Ecto neural progenitor cell (in vitro differentiated cells): ENCODE data around the gene RASA3.
"Not testable (repeated sequence)": the region's sequence is repeated elsewhere in the genome, so short reads cannot be mapped to it uniquely, and the experiment has no call there.

Experiments used
- DNase-seq: peaks from one replicate; pipeline ENCODE4 v3.0.0-alpha.2; 2018; ENCODE audit warnings: low spot score

The RASA3 gene

DNA sequence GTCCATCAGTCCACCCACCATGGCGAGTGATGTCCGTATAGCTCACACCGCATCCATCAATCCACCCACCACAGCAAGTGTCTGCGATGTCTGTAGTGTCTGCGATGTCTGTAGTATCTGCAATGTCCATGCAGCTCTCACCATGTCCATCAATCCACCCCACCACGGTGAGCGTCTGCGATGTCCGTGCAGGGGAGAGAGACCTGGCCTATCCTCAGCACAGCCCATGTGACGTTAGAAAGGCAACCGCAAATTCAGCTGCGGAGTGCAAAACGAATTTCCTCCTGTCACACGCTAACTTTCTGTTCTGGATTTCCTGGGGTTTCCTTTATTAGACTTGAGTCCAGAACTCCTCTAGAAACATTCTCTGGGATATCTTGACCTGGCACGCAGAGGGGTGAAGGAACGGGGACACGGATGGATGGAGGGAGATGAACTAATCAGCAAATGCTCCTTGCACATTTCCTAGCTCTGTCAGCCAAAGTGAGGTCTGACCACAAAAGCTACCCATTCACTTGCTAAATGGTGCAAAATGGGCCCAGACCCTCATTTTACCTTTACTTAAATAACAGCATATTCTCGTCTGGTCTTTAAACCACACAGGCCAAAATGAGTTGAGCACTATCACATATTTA lies 18.3 kb downstream of the RASA3 start:
- no peak for DNase-seq

DNA sequence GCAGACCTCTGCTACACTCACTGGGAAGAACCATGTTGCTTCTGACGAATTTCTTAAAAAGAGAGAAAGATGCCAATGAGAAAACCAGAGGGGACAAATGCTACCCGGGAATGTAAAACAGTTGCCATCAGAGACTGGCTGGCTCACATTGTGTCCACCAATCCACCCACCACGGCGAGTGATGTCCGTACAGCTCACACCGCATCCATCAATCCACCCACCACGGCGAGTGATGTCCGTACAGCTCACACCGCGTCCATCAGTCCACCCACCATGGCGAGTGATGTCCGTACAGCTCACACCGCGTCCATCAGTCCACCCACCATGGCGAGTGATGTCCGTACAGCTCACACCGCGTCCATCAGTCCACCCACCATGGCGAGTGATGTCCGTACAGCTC lies 19.0 kb downstream of the RASA3 start:
- not testable (repeated sequence) for DNase-seq

DNA sequence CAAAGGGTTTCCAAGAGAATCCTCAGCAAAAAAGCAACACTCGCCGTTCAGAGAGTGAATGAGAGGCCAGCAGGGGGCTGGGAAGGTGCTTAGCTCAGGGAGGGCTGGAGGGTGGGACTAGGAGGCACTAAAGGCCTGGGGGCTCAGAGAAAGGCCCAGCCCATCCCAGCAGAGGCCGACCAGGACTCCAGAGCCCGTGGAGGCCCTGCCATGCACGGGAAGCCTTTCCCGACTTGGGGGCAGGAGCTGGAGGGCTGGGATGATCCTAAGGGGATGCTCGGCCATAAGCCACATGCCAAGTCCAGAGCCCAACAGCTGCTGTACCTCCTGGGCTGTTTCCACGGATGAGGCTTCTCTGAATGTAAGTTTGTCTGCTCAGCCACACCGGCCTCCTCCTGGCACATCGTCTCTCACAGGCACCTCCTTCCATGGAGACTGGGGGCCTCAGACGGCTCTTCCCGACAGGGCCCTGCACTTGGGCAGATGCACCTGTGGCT lies 19.5 kb downstream of the RASA3 start:
- no peak for DNase-seq

DNA sequence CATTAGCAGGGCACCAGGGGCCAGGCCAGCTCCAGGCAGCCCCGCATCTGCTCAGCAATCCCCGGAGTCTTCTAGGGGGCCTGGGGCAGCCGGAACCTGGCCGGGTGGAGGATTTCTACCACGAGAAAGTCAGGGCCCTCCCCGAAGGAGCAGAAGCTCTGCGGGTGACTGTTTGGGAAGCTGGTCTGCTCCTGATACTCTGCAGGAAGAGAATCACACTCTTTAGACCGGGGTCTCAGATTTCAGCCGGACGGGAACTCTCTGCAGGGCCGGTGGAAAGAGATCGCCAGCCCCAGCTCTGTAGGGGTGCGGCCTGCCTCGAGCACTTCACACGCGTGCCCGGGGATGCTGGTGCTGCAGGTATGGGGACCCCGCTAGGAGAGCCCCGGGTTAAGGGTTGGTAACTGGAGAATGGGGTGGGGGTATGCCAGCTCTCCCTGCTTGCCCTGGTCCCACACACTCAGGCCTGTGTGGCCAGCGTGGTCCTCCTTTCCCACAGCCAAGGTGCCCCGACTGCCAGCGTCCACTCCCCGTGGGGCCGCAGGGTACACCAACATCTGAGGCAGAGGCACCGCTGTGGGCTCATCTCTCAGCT lies 20.1 kb downstream of the RASA3 start:
- DNase-seq, result no peak

DNA sequence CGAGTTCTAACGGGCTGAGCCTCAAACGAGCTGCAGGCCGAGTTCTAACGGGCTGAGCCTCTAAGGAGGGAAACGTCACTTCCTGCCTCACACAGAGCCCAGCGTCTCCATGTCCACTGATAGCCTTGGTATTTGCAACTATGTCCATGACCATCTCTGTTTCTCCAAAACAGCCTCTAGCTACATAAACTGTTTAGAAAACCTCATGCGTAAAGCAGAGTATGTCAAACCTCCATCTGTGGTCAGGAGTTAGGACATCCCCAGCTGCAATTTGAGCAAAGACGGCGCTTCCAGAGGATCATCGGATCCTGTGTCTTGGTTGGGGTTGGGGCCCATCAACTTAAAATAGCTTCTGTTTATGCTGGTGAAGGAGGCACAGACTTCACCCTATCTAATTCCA lies 20.8 kb downstream of the RASA3 start:
- DNase-seq, result no peak

DNA sequence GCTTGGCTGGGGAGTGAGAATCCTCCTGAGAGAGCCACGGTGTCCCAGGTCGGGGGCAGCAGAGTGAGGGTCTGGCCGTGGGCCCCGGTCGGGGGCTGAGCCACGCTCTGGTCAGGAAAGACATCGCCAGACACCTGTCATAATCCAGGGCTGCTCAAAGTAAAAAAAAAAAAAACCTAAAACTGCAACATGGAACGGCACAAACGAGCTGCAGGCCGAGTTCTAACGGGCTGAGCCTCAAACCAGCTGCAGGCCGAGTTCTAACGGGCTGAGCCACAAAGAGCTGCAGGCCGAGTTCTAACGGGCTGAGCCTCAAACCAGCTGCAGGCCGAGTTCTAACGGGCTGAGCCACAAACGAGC lies 21.6 kb downstream of the RASA3 start:
- not testable (repeated sequence) for DNase-seq

DNA sequence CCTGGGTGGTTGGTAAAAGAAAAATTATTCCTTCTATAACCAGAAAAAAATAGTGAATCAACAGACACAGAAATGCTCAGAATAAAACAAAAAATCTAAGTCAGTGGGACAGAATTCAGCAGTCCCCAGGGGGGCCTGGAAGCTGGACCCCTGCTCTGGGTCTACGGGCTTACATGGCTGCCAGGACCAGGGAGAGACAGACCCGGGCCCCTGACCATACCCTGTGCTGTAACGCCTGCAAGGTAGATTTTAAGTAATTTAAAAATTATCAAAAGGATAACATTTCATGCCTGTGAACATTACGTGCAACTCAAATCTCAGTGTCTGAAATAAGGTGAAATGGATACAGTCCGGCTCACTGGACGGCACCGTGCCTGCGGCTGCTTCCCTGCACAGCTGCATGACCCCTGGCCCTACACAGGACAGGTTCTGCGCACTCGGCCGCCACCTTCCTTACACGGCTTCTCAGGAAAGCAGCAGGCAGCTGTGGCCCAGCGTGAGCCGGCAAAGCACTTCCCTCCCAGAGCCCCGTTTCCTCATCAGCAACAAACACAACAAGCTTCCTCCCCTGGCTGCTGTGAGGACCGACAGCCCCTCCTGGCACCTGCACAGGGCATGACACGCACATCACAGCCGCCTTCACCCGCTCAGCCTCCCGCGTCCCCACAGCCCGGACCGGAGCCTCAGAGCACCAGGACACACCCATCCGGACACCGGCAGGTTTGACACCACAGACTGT lies 22.2 kb downstream of the RASA3 start:
- peak; percentile 53 for DNase-seq

DNA sequence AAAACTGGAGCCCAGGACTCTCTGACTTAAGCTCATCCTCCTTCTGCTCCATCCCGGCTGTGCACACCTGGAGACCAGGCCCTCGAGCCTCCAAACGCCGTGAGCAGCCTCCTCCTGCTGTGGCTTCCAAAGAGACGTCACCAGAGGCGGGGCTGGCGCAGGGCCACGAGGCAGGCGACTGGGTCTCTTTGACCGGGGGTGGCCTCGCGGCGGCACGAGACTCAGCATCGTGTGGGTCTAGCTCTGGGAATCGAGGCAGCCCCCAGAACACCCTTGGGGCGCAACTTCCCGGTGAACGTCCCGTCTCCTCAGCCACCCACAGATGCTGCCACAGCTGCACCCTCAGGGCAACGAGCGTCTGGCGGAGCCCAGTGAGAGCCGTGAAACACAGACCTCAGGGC lies 22.8 kb downstream of the RASA3 start:
- peak; percentile 55 for DNase-seq

DNA sequence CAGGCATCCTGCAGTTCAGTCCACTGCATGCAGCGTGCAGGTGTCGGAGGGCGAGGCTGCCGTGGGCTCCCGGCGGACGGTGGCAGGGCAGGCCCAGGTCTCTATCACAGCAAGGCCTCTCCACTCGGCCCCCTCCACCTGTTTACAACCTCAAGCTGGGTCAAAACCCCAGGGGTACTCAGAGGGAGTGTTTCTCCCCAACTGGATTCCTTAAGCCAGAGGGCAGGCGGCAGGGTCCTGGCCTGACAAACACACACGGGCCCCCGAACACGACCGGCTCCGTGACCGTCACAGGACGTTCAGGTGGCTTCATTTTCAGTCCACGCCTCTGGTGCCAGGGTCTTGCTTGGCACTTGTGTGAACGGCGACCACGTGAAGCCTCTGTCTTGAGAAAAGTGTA lies 23.5 kb downstream of the RASA3 start:
- DNase-seq, result no peak

DNA sequence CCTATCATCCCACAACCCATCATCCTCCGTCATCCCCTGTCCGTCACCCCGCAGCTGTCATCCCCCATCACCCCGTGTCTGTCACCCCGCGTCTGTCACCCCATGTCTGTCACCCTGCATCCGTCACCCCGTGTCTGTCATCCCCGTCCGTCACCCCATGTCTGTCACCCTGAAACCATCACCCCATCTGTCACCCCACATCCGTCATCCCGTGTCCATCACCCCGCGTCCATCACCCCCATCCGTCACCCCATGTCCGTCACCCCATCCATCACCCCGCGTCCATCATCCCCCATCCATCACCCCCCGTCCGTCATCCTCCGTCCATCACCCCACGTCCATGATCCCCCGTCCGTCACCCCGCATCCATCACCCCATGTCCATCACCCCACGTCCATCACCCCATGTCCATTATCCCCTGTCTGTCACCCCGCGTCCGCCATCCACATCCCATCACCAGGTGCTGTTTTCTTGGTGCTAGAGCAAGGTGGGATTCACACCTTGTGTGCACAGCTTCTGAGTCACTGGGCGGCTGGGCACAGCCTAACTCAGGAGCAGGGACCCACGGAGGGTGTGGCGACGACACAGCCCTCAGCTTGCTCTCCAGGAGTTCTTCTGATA lies 24.2 kb downstream of the RASA3 start:
- no peak for DNase-seq

DNA sequence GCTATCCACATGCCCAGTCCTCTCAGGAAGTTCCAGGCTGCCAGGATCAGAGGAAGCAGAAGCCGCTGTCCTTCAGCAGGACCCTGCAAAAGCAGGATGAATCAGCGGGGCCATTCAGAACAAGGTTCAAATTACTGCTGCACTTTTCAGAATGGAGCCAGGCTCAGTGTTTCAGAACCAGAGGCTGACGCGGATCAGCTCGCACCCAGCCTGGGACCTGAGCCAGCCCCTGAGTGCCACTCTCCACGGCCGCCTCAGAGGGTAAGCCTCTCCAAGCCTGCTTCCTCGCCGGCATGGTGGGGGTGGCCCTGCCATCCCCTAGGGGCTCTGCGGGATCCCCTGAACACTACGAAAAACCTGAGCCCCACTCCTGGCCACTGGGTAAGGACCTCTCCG lies 24.7 kb downstream of the RASA3 start:
- no peak for DNase-seq

DNA sequence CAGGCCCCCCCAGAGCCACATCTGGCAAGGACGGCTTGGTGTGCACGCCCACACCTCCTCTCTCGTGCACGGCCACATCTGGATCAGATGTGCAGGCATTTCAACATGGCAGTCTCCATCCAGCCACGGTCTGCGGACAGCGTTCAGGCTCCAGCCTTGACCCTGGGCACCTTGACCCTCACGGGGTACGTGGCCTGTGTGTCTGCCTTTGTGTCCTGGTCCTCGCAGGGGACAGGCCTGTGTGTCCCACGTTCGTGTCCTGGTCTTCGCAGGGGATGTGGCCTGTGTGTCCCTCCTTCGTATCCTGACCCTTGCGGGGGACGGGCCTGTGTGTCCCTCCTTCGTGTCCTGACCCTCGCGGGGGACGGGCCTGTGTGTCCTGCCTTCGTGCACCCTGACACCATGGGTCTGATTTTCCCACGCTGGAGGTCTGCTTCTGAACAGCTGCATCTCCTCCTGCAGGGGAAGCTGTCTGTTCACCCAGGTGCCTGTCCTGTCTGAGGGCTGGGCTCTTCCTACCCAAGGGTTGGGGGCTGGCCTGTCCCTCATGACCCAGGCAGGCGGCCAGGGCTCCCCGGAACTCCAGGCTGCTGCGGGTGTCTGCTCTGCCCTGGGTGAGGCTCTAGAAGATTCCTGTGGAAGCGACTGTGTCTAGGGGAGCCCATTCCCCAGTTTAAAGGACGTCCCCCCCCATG lies 25.3 kb downstream of the RASA3 start:
- no peak for DNase-seq

DNA sequence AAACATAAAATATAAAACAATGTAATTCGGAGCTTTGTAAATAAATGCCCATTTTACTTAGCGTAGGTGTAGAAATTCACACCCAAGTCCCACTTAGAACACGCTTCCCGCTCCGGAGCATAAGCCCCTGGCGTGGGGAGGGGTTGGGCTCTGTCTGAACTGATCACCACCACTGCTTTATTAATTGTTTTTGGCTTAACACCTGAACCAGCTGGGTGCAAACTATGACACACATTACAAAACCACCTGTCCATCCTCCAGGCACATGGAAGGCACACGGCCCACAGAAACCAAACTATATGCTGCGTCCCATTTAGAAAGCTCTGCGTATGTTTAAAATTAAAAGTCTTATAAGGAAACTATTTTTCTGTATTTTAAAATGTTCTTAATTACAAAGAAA lies 25.9 kb downstream of the RASA3 start:
- DNase-seq, result no peak

DNA sequence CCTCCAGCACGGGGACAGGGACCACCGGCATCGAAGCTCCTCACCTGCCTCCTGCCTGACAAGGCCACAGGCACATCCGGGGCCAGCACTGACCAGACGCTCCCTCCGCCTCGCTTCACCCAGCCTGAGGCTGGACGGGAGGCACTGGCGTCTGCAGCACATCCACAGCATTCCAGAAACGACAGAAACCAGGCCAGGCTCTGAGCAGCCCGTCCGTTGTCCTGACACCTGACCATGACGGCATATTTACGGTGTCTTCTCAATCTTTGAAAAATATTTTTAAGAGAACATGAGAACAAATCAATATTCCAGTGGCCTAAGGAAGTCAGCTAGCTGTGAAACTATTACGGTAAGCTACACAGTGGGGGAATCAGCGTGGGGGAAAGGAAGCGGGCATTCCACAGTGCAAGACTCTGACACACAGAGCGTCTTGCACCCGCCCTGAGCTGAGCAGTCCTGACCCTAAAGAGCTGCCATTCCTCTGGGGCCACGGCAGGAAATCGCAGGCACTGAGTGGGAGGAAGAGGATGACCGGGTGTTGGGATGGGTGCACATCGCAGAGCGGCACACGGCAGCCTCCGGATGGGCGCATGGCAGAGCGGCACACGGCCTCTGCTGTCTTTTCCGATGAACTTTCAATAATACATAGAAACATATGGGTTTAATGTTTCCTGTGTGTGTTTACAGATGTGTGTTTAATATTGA lies 26.8 kb downstream of the RASA3 start:
- DNase-seq, result no peak

DNA sequence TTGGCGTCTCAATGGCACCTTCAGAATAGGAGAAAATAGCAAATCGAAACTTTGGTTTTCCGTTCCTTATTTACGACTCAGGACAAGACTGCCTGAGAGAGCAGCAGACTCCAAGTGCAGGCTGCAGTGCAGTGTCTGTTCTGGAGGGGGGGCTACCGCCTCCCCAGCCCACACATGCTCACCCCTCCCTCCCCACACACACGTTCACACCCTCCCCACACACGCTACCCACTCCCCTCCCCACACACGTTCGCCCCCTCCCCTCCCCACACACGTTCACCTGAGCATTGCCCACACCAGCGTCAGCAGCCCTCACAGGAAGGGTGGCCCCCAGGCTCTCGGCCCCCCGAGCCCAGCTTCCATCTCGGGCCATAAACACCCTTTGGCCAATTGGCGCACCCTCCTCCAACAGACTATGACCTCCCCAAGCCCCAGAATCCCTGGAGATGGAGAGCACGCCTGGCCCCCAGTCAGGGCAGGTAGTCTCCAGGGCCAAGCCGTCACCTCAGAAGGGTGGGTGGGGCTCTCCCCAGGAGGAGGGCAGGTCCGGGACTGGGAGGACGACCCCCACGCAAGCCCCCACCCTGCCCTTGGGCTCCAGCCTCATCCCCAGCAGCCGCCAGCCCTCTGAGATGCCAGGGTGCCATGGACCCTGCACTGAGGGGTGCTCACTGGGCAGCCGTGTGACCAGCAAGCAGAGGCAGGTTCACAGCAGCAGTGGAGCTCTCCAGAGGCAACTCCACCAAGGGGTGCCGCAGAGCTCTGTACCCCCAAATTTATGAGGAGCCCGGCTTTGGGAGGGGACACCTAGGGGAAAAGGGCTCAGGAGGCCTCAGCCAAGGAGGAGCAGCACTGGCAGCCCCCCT lies 27.5 kb downstream of the RASA3 start:
- DNase-seq, result no peak

DNA sequence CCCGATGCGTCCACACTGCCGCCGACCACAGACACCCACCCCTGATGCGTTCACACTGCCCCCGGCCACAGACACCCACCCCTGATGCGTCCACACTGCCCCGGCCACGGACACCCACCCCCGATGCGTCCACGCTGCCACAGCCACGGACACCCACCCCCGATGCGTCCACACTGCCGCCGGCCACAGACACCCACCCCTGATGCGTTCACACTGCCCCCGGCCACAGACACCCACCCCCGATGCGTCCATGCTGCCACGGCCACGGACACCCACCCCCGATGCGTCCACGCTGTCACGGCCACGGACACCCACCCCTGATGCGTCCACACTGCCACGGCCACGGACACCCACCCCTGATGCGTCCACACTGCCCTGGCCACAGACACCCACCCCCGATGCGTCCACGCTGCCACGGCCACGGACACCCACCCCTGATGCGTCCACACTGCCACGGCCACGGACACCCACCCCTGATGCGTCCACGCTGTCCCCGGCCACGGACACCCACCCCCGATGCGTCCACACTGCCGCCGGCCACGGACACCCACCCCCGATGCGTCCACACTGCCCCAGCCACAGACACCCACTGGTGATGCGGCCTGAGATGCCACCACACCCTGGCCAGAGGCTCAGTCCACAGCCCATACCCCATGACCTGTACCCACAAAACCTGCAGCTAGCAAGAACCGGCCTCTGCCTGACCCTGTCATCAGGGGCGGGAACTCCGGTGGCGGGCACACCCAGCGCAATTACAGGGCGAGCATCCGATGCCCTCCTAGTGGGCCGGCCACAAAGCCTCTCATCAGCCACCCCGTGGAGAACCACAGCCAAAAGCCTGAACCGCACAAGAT lies 28.4 kb downstream of the RASA3 start:
- DNase-seq, result no peak

DNA sequence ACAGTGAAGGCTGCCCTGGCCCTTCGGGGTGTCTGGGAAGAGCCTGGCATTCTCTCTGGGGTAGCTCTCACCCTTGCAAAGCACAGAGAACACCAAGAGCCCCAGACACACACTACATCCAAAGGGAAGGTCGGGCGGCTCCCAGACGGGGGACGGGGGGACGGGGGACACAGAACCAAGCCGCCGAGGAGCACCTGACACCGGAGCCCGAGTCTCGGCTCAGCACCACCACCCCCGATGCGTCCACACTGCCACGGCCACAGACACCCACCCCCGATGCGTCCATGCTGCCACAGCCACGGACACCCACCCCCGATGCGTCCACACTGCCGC lies 29.2 kb downstream of the RASA3 start:
- not testable (repeated sequence) for DNase-seq

DNA sequence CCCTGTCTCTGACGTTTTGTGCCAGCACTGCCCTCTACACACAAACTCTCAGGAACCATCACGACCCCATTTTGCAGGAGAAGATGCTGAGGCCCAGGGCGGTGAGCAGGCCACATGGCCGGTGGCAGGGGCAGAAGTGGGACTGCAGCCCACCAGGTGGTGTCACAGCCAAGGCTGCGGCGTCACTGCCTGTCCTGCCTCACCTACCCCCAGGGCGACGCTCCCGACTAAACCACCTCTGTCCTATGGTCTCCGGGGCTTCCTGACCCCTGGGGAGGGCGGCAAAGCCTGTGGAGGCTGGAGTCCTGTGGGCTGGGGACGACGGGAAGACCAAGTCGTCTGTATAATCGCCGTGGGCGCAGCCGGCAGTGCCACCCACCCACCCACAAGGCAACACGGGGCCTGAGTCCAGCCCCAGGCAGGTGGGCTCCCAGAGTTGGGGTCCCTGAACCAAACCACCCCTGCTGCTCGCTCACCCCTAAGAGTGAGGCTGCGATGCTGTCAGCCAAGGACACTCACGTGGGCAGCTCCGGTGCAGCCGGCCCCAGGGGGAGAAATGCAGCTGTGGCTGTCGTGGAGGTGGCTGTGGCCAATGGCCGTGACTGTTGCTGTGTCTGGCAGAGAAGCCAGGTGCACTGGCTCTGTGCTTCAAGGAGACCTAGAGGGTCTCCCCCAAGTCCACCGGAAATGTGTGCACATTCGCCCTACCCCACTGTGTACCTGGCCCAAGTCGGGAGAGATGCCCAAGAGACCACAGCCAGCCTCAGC lies 29.7 kb downstream of the RASA3 start:
- DNase-seq, result no peak

DNA sequence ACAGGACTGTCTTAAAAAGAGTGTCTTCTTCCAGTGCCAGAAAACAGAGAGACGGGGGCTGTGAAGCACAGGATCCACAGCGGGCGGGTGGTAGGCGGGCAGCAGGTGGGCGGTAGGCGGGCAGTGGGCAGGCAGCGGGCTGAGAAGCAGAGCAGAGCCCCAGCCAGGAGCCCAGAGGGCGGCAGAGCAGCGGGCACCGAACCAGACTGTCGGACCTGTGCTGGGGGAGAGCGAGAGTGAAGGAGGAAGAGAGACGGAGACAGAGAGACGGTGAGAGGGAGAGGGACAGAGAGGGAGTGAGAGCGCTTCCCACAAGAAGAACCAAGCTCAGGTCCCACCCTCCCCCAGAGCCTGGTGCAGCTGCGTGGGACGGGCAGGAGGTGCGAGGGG lies 30.3 kb downstream of the RASA3 start:
- DNase-seq, result no peak
